HPDE6-E6E7 (cell line): ENCODE results near the gene GLP2R.
"Not testable (repeated sequence)": the region's sequence is repeated elsewhere in the genome, so short reads cannot be mapped to it uniquely, and the experiment has no call there.

ENCODE experiments used
- DNase-seq: peaks from one replicate; pipeline ENCODE4 v3.0.0; 2011; ENCODE audit warnings: missing footprints; ENCODE audit errors: extremely low spot score

The GLP2R gene

GRCh38 chr17:9825641-9826150 lies at the start of gene GLP2R:
GLP2R (plus strand) TSS chr17:9825924; CDS start chr17:9826064, 140 bp downstream.
- DNase-seq, result no peak

GRCh38 chr17:9776911-9777310 lies 48.8 kb upstream of the GLP2R start:
- no peak for DNase-seq

- DNase-seq, result no peak
These were observed 45.2 kb upstream of the GLP2R start for GRCh38 chr17:9780552-9780951.

GRCh38 chr17:9783050-9783449 lies 42.7 kb upstream of the GLP2R start:
- no peak for DNase-seq

- DNase-seq, result not testable (repeated sequence)
These were observed 42.3 kb upstream of the GLP2R start for GRCh38 chr17:9783465-9783864.

GRCh38 chr17:9784544-9784943 lies 41.2 kb upstream of the GLP2R start:
- DNase-seq, result no peak

- DNase-seq, result no peak
These were observed 37.1 kb upstream of the GLP2R start for GRCh38 chr17:9788601-9789000.

GRCh38 chr17:9790316-9790715 lies 35.4 kb upstream of the GLP2R start:
- DNase-seq, result no peak

- no peak for DNase-seq
These were observed 34.5 kb upstream of the GLP2R start, which contains the start of gene DHRS7C for GRCh38 chr17:9790889-9791876. DHRS7C (minus strand) TSS chr17:9791592; CDS start chr17:9791284, 308 bp downstream.

- DNase-seq, result no peak
These were observed 33.4 kb upstream of the GLP2R start for GRCh38 chr17:9792181-9792840.

GRCh38 chr17:9798008-9798407 lies 27.7 kb upstream of the GLP2R start:
- DNase-seq, result no peak

GRCh38 chr17:9798724-9799123 lies 27.0 kb upstream of the GLP2R start:
- no peak for DNase-seq

GRCh38 chr17:9801505-9801904 lies 24.2 kb upstream of the GLP2R start:
- DNase-seq, result no peak

- no peak for DNase-seq
These were observed 23.4 kb upstream of the GLP2R start for GRCh38 chr17:9802294-9802693.

- DNase-seq, result no peak
These were observed 23.0 kb upstream of the GLP2R start for GRCh38 chr17:9802697-9803096.

- no peak for DNase-seq
These were observed 20.0 kb upstream of the GLP2R start for GRCh38 chr17:9805769-9806168.

- DNase-seq, result no peak
These were observed 19.0 kb upstream of the GLP2R start for GRCh38 chr17:9806699-9807098.

GRCh38 chr17:9809409-9809808 lies 16.3 kb upstream of the GLP2R start:
- no peak for DNase-seq

- no peak for DNase-seq
These were observed 15.4 kb upstream of the GLP2R start for GRCh38 chr17:9810100-9810949.

GRCh38 chr17:9811086-9811485 lies 14.6 kb upstream of the GLP2R start:
- DNase-seq, result no peak

- DNase-seq, result no peak
These were observed 14.2 kb upstream of the GLP2R start for GRCh38 chr17:9811537-9811936.

- DNase-seq, result no peak
These were observed 12.6 kb upstream of the GLP2R start for GRCh38 chr17:9813166-9813565.
